HG03060 (cell line): ENCODE data around the gene HLF.

ENCODE experiments used
- ATAC-seq: cut with Tn5 transposase; IDR thresholded peaks from one replicate; pipeline ENCODE4 v1.9.1; 2021; ENCODE audit warnings: low read depth, moderate number of reproducible peaks; ENCODE audit not compliant: unreplicated experiment

HLF gene

GRCh38 chr17:55288356-55289105 lies 23.8 kb downstream of the HLF start:
- ATAC-seq: no peak

DNA sequence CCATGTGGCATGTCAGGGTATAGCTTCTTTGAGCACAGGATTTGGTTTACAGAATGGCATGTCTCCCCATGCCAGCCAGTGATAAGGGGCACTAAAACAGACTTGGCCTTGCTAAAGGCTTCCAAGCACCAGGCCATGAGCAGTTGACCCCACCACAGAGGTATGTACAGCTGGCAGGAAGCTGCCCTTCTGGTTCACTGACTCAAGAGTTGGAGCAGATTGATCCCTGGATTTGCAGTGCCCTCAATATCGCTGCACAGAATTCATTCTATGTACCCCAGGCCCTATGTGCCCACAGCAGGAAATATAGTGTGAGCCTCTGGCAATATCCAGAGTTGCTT lies 24.3 kb downstream of the HLF start:
- no peak for ATAC-seq

DNA sequence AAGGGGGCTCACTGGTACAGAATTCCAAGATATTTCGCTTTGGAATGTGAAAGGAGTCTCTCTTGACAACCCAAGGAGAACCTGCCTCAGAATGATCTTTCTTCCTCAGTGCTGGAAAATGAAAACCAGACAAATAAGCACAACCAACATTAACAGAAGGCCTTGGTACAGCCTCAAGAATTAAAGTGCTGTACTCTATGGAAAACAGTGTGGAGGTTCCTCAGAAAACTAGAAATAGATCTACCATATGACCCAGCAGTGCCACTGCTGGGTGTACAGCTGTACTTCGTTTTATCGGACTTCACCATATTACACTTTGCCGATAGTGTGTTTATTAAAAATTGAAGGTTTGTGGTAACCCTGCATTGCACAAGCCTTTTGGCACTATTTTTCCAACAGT lies 25.2 kb downstream of the HLF start:
- ATAC-seq: no peak

DNA sequence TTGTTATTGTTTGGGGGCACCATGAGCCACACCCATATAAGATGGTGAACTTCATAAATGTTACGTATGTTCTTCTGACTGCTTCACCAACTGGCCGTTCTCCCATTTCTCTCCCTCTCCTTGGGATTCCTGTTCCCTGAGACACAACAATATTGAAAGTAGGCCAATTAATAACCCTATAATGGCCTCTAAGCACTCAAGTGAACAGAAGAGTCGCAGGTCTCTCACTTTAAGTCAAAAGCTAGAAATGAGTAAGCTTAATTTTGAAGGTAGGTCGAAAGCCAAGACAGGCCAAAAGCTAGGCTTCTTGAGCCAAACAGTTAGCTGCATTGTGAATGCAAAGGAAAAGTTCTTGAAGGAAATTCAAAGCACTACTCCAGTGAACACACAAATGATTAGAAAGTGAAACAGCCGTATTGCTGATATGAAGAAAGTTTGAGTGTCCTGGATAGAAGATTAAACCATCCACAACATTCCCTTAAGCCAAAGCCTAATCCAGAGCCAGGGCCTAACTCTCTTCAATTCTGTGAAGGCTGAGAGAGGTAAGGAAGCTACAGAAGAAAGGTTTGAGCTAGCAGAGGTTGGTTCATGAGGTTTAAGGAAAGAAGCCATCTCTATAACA lies 25.8 kb downstream of the HLF start:
- ATAC-seq: no peak

DNA sequence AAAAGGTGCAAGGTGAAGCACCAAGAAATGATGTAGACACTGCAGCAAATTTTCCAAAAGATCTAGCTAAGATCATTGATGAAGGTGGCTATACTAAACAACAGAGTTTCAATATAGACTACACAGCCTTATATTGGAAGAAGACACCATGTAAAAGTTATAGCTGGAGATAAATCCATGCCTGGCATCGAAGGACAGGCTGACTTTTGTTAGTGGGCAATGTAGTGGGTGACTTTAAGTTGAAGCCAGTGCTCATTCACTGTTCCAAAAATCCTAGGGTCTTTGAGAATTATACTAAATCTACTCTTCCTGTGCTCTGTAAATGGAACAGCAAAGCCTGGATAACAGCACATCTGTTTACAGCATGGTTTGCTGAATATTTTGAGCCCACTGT lies 26.4 kb downstream of the HLF start:
- ATAC-seq: no peak

- ATAC-seq: no peak
Measured at GRCh38 chr17:55292094-55292493, 27.3 kb downstream of the HLF start.

GRCh38 chr17:55294042-55294751 lies 29.4 kb downstream of the HLF start:
- no peak for ATAC-seq

DNA sequence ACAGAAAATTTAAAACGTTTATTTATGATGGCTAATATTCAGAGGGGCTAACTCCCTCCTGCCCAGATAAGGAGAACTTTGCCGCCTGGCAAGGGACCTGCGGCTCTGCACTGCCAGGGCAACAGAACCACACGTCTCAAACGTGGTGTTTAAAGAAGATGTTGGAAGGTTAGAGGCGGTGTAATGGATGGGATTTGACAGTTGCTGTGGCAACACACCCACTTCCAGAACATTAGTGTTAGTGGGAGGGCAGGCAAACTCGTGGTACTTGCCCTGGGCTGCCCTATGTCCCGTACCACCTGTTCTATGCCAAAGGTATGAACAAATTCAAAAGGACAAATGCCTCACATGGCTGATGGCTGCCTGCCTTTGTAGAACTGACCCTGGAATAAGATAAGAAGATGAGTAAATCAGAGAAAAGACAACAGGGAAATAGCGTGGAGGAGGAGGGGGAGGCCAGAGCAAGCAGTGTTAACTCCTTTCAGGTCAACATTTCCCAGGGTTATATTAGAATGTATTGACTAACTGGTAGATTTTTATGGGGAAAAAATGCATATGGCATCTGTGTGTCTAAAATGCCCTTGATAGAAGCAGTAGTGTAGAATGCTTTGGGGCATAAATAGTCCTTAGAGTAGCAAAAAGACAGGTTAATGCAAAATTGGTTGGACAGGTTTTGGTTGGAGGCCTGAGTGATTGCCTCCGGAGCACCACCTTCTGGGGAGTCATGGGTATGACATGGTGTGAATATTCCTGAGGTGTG lies 30.8 kb downstream of the HLF start:
- no peak for ATAC-seq

DNA sequence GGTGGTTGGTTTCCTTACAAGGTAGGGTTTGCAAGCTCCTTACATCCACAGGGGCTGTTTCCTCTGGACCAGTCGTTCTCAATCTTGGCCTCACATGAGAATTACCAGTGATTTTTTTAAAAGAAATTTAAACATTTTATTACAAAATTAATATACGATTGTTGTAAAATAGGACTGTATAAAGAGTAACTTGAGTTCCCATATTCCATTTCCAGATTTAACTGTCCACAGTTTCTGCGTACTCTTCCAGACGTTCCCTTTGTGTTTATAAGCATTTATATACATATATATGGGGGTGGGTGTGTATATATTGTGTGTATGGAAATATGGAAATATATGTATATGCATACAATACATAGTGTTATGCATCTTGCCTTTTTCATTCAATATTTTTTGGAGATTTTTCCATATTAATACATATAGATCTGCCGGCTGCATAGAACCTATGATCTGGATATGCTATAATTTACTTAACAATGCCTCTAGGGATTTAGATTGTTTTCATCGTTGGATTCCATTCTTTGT lies 31.5 kb downstream of the HLF start:
- ATAC-seq: no peak

GRCh38 chr17:55296699-55297098 lies 31.9 kb downstream of the HLF start:
- no peak for ATAC-seq

- ATAC-seq: no peak
Measured at GRCh38 chr17:55298111-55298730, 33.5 kb downstream of the HLF start.

DNA sequence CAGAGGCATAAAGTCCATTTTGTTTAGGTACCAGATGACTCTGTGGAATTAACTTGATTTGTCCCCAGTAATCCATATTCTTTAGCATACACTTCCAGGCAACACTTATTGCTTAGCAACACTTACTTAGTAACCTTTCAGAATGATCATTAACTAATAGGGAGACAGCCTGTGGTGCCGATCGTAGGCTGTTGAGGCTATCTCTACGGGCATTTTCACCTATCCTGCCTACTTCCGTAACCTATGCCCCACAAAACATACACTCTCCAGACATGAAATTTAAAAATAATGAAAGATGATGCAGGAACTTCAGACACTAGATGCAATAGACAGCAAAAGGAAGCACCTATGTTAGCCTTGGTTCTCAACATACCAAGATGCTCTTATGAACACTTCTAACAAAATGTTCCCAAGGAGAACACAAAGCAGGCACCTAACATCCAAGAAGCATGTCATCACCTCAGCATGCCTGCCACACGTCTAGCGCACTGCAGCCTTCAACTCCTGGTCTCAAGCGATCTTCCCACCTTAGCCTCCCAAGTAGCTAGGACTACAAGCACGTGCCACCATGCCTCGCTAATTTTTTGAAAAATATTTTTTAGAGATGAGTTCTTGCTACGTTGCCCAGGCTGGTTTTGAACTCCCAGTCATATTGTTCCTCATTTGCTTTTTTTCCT lies 34.5 kb downstream of the HLF start:
- no peak for ATAC-seq

DNA sequence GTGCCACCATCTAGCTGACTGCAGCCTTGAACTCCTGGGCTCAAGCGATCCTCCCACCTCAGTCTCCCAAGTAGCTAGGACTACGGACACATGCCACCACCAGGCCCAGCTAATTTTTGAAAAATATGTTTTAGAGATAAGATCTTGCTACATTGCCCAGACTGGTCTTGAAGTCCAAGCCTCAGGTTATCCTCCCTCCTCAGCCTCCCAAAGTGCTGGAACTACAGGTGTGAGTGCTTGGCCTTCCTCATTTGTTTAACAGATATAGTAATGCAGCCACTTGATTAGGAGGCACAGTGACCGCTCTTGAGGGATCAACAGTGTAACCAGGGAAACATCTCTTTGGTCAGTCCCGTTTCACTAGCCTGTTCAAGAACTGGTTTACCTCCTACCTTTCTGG lies 35.1 kb downstream of the HLF start:
- ATAC-seq: no peak

- ATAC-seq: no peak
Measured at GRCh38 chr17:55300479-55301290, 35.9 kb downstream of the HLF start.

DNA sequence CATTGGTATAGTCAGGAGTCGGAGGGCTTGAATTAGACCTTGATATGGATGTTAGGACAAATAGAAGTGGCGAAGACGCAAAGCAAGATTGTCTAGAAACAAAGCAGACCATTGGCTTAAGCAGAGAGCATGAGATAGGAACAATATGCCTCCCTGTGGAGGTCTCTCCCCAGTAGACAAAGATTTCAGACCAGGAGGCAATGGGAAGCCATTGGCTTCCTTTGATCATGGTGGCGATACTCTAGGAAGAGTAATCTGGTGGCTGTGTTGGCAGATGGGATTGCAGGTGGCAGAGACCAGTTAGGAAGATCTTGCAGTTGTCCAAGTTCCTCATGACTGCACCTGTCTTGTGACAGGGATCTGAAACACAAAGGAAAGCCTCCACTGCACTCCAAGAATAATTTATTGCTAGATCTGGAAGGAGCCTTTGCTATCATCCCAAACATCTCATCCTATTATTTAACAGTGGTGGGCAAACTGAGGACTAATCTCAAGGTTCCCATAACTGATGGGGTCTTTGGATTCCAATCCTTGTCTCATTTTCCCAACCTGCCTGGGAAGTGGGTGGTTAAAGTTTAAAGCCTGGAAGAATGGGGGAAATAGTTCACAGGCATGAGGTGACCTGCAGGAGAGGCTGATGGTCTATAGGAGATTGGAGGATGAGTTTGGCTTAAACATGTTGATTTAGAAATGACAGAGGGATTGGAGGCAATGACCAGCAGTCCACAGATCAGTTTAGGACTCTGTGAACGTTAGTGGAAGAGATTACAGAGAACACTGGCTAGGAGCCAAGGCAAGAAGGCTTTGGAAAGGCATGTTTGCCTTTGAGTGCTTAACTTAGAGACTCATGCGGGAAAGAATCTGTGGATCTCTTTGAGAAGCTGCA lies 37.0 kb downstream of the HLF start:
- ATAC-seq: no peak

- no peak for ATAC-seq
Measured at GRCh38 chr17:55302407-55302787, 37.6 kb downstream of the HLF start.

DNA sequence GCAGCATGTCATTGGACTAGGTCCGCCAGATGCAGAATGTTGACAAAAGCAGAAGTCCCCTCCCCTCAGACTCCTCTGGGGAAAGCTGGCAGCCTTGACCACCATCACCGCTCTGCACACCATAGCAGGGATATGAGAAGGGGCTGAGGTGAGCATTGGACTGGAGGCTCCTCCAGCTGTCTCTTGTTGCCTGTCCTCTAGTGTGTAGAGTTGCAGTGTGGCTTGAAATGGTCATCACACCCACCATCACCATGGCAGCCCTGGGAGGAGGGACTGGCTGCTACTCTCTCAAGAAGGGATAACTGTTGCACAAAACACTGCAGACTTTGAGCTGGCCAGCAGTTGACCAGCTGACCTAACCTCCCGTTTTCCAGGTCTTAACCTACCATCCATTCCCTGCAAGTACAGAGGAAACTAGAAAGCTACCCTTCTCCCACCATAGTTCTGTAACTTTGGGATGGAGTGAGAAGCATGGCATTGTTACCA lies 38.3 kb downstream of the HLF start:
- no peak for ATAC-seq

DNA sequence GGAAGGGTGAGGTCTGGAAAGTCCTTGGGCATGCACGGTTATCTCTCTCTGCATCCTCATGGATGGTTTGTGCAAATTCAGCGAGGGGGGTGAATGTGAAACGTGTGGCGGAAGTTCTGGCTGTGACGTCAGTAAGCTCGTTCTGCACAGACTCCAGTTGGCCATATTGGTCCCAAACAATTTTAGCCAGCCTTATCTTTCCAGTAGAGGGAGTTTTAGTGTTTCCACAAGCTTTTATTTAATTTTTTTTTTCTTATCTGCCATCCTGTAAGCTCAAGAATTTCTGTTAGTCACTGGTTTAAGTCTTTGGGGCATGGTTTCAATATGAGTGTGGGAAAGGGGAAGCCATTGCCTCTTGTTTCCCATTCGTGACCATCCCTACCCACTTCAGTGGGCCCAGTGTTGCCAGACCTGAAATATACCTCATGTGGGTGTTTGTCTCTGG lies 39.0 kb downstream of the HLF start:
- ATAC-seq: no peak
